SK-N-SH (cell line): ENCODE data around the gene PSMG3. TPM values are rescaled to one million over a fixed set of nuclear protein-coding genes. Genes with fewer than 3 reads are reported as not detected.

Source experiments
- CTCF ChIA-PET: fragments of 300-600, 350-600 bp; formaldehyde crosslinking; extraction: SDS; loops from one replicate; lab custom pipeline; 2021; lab: Yijun Ruan, JAX
- POLR2A ChIA-PET: fragments of 350-600 bp; sonication (Branson Sonifier 250); formaldehyde crosslinking; extraction: SDS; loops from one replicate; lab custom pipeline; 2020; ENCODE audit warnings: antibody characterized with exemption, inconsistent platforms; lab: Yijun Ruan, JAX
- DNase-seq: peaks from one replicate; pipeline ENCODE4 v3.0.0; 2012
- H2AFZ ChIP-seq: fragments of 200-600 bp; sonication (generic); 2 replicates; pipeline ENCODE4 v1.8.1; 2016; ENCODE audit warnings: antibody characterized with exemption, mild to moderate bottlenecking, low read depth
- H3F3A ChIP-seq: fragments of 200-600 bp; sonication (generic); replicated peaks from 2 replicates; pipeline ENCODE3; 2016; ENCODE audit warnings: antibody characterized with exemption, mild to moderate bottlenecking; ENCODE audit not compliant: insufficient read depth
- H3K27ac ChIP-seq, 2 experiments: fragments of 200-500 bp in 1 of 2; fragments of 200-600 bp in 1 of 2; sonication (Bioruptor generic) in 1 of 2; sonication (generic), shearing (Covaris generic) in 1 of 2; 2 replicates each; pipeline versions ENCODE4 v1.5.1 to v1.6.1; 2014 to 2016; ENCODE audit warnings: low read depth in 2 of 2, inconsistent platforms in 1 of 2, low read length in 1 of 2, mild to moderate bottlenecking in 1 of 2, mixed read lengths in 1 of 2
- H3K27me3 ChIP-seq: fragments of 200-600 bp; sonication (generic), shearing (Covaris generic); 2 replicates; pipeline ENCODE4 v1.6.1; 2016; ENCODE audit warnings: mixed run types; ENCODE audit not compliant: insufficient read depth
- H3K36me3 ChIP-seq, 2 experiments: fragments of 200-500 bp in 1 of 2; fragments of 200-600 bp in 1 of 2; sonication (Bioruptor generic) in 1 of 2; sonication (generic) in 1 of 2; replicated peaks in 1 of 2; 2 replicates each; pipeline versions ENCODE3 to v1.5.1; 2014 to 2016; ENCODE audit warnings: low read length in 1 of 2, mild to moderate bottlenecking in 1 of 2; ENCODE audit not compliant: insufficient read depth in 2 of 2, control insufficient read depth in 1 of 2
- H3K4me1 ChIP-seq, 2 experiments: fragments of 200-500 bp in 1 of 2; fragments of 200-600 bp in 1 of 2; sonication (Bioruptor generic) in 1 of 2; sonication (generic), shearing (Covaris generic) in 1 of 2; 2 replicates each; pipeline versions ENCODE4 v1.5.1 to v1.6.1; 2014 to 2016; ENCODE audit warnings: low read depth in 1 of 2, low read length in 1 of 2, mixed run types in 1 of 2; ENCODE audit not compliant: insufficient read depth in 2 of 2, control insufficient read depth in 1 of 2
- H3K4me2 ChIP-seq: fragments of 200-600 bp; sonication (generic), shearing (Covaris generic); 2 replicates; pipeline ENCODE4 v1.6.1; 2017; ENCODE audit warnings: mixed run types
- H3K4me3 ChIP-seq, 2 experiments: fragments of 200-500 bp in 1 of 2; fragments of 200-600 bp in 1 of 2; sonication (Bioruptor generic) in 1 of 2; sonication (generic), shearing (Covaris generic) in 1 of 2; 2 replicates each; pipeline versions ENCODE4 v1.5.1 to v1.8.1; 2014 to 2016; ENCODE audit warnings: low read depth in 2 of 2, inconsistent platforms in 1 of 2, low read length in 1 of 2, mild to moderate bottlenecking in 1 of 2, mixed read lengths in 1 of 2, moderate library complexity in 1 of 2
- H3K79me2 ChIP-seq: fragments of 200-600 bp; sonication (generic); 2 replicates; pipeline ENCODE4 v1.8.1; 2017; ENCODE audit warnings: mild to moderate bottlenecking; ENCODE audit not compliant: insufficient read depth
- H3K9ac ChIP-seq: fragments of 200-600 bp; sonication (generic); 2 replicates; pipeline ENCODE4 v1.6.1; 2017; ENCODE audit warnings: mixed run types
- H3K9me2 ChIP-seq: fragments of 200-600 bp; sonication (generic); 2 replicates; pipeline ENCODE4 v1.6.1; 2017; ENCODE audit warnings: mixed run types
- H3K9me3 ChIP-seq: fragments of 200-600 bp; sonication (generic); 2 replicates; pipeline ENCODE4 v1.6.1; 2017; ENCODE audit warnings: mixed run types, mild to moderate bottlenecking, moderate library complexity
- H4K20me1 ChIP-seq: fragments of 200-600 bp; sonication (generic); 2 replicates; pipeline ENCODE4 v1.6.1; 2017; ENCODE audit warnings: mild to moderate bottlenecking, mixed run types; ENCODE audit not compliant: insufficient read depth
- CHD2 ChIP-seq: fragments of 150-350 bp; IDR thresholded peaks from 2 replicates; pipeline ENCODE4 v1.6.1; 2018; ENCODE audit warnings: low read length; ENCODE audit not compliant: partially characterized antibody
- EP300 ChIP-seq, 2 experiments: IDR thresholded peaks; 2 replicates each; pipeline versions ENCODE4 v1.4.0 to v1.6.1; 2012; ENCODE audit warnings: borderline replicate concordance in 1 of 2, low read depth in 1 of 2, low read length in 1 of 2
- FOSL2 ChIP-seq: IDR thresholded peaks from 2 replicates; pipeline ENCODE4 v1.4.0; 2012; ENCODE audit warnings: low read depth, mild to moderate bottlenecking, moderate library complexity, borderline replicate concordance
- GABPA ChIP-seq: IDR thresholded peaks from 2 replicates; pipeline ENCODE4 v1.4.0; 2012; ENCODE audit warnings: low read depth, mild to moderate bottlenecking
- GATA2 ChIP-seq: sonication (generic); formaldehyde crosslinking; IDR thresholded peaks from 2 replicates; pipeline ENCODE4 v1.5.0; 2020; ENCODE audit warnings: mild to moderate bottlenecking, missing genetic modification reagents
- IRF3 ChIP-seq: fragments of 150-350 bp; IDR thresholded peaks from 2 replicates; pipeline ENCODE4 v1.6.1; 2016; ENCODE audit warnings: mild to moderate bottlenecking, low read depth, low read length
- JUND ChIP-seq: IDR thresholded peaks from 2 replicates; pipeline ENCODE4 v1.4.0; 2012
- MEF2A ChIP-seq: IDR thresholded peaks from 2 replicates; pipeline ENCODE4 v1.4.0; 2012; ENCODE audit warnings: low read depth, borderline replicate concordance
- NFIC ChIP-seq: IDR thresholded peaks from 2 replicates; pipeline ENCODE4 v1.4.0; 2012; ENCODE audit warnings: borderline replicate concordance
- PBX3 ChIP-seq: IDR thresholded peaks from 2 replicates; pipeline ENCODE4; 2012
- SIN3A ChIP-seq: IDR thresholded peaks from 2 replicates; pipeline ENCODE4 v1.6.1; 2012; ENCODE audit warnings: low read depth, mild to moderate bottlenecking, low read length, moderate library complexity, borderline replicate concordance
- SMC3 ChIP-seq: IDR thresholded peaks from 2 replicates; pipeline ENCODE4 v1.6.1; 2012; ENCODE audit warnings: low read depth, low read length, improper control_type of control experiment
- TCF12 ChIP-seq: IDR thresholded peaks from 2 replicates; pipeline ENCODE4 v1.4.0; 2012
- TEAD4 ChIP-seq: IDR thresholded peaks from 2 replicates; pipeline ENCODE4 v1.4.0; 2012; ENCODE audit warnings: mild to moderate bottlenecking, borderline replicate concordance; ENCODE audit not compliant: insufficient read depth
- YY1 ChIP-seq: IDR thresholded peaks from 2 replicates; pipeline ENCODE4 v1.4.0; 2012; ENCODE audit warnings: low read depth, mild to moderate bottlenecking
- WGBS: methylation state at CpG from one replicate; pipeline ENCODE4 v1.1.6; 2017; ENCODE audit warnings: low lambda C conversion rate; 5-methylcytosine and 5-hydroxymethylcytosine counted together
- polyA plus RNA-seq, 3 experiments: library from polyadenylated mRNA; depleted of rRNA; stranded (reverse); fragments of >200 nt; gene quantifications; 2 replicates each; pipeline ENCODE4 v1.2.3, GENCODE V29; 2012
- TF ChIP-seq, protein P1 (sequence below): fragments of 200-600 bp; sonication (generic); IDR thresholded peaks from 2 replicates; pipeline ENCODE4 v1.6.1; 2017; ENCODE audit warnings: antibody characterized with exemption, mild to moderate bottlenecking, moderate library complexity
- TF ChIP-seq, protein P2 (sequence below): fragments of 150-350 bp; IDR thresholded peaks from 2 replicates; pipeline ENCODE4 v1.6.1; 2017; ENCODE audit warnings: antibody characterized with exemption, low read length, low read depth, borderline replicate concordance
- TF ChIP-seq, protein P3 (sequence below): IDR thresholded peaks from 2 replicates; pipeline ENCODE4 v1.4.0; 2012; ENCODE audit warnings: low read depth, borderline replicate concordance
- TF ChIP-seq, protein P4 (sequence below): IDR thresholded peaks from 2 replicates; pipeline ENCODE4 v1.4.0; 2012; ENCODE audit warnings: low read depth, borderline replicate concordance

The PSMG3 gene
- polyA plus RNA-seq, 1 of the 3 experiments (the other 2 are of a cell fraction): 109 TPM

DNA sequence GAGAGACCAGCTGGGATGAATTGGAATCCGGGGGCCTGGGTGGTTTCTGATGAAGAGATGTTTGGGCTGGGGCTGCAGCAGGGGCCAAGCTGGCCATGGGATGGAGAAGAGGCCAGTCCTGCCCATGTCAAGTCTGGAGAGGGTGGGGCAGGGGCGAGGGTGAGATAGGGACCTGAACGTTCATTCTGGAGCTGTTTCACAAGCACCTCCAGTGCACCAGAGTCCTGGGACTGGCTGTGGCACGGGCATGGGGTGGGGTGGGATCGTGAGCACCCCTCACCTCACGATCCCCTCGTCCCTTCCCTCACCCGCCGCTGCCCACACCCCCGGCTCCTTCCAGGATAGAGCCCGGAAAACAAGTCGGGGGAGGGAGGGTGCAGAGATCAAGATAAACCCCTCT lies 25.8 kb upstream of the PSMG3 start:
- no peak overlapping the region for H3K9ac ChIP-seq
- POLR2A ChIA-PET: interaction anchor here (1.0 to 3.3 kb wide), 3 partner anchors 9 to 52 kb away, joined by 4 to 19 read pairs (median 12); no protein-coding TSS in a partner anchor

More for the DNA sequence above, 25.8 kb upstream of the PSMG3 start:
- H3K9me3 ChIP-seq: no peaks in the 10 kb centered on the region
- no peaks in the 10 kb centered on the region for H3F3A ChIP-seq
- no peaks in the 10 kb centered on the region for H3K79me2 ChIP-seq
- peaks cover 0 to 81% of the 10 kb centered on the region in 2 experiments; a peak in 1 of 4 replicates for H3K4me1 ChIP-seq
- H2AFZ ChIP-seq: no peak overlapping the region
- no peak overlapping the region for H3K4me2 ChIP-seq
- peak; percentile 52 for DNase-seq
- no peaks in the 10 kb centered on the region for H3K9me2 ChIP-seq
- TF ChIP-seq SIN3A: no peak
- no peak for TF ChIP-seq JUND
- TF ChIP-seq IRF3: no peak
- TF ChIP-seq, protein P1, sequence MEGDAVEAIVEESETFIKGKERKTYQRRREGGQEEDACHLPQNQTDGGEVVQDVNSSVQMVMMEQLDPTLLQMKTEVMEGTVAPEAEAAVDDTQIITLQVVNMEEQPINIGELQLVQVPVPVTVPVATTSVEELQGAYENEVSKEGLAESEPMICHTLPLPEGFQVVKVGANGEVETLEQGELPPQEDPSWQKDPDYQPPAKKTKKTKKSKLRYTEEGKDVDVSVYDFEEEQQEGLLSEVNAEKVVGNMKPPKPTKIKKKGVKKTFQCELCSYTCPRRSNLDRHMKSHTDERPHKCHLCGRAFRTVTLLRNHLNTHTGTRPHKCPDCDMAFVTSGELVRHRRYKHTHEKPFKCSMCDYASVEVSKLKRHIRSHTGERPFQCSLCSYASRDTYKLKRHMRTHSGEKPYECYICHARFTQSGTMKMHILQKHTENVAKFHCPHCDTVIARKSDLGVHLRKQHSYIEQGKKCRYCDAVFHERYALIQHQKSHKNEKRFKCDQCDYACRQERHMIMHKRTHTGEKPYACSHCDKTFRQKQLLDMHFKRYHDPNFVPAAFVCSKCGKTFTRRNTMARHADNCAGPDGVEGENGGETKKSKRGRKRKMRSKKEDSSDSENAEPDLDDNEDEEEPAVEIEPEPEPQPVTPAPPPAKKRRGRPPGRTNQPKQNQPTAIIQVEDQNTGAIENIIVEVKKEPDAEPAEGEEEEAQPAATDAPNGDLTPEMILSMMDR: no peak
- TF ChIP-seq NFIC: no peak
- no peak for TF ChIP-seq FOSL2
- no peak for TF ChIP-seq GABPA
- TF ChIP-seq YY1: no peak
- TF ChIP-seq, protein P2, sequence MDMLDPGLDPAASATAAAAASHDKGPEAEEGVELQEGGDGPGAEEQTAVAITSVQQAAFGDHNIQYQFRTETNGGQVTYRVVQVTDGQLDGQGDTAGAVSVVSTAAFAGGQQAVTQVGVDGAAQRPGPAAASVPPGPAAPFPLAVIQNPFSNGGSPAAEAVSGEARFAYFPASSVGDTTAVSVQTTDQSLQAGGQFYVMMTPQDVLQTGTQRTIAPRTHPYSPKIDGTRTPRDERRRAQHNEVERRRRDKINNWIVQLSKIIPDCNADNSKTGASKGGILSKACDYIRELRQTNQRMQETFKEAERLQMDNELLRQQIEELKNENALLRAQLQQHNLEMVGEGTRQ: no peak
- no peak for TF ChIP-seq TCF12
- TF ChIP-seq, protein P3, sequence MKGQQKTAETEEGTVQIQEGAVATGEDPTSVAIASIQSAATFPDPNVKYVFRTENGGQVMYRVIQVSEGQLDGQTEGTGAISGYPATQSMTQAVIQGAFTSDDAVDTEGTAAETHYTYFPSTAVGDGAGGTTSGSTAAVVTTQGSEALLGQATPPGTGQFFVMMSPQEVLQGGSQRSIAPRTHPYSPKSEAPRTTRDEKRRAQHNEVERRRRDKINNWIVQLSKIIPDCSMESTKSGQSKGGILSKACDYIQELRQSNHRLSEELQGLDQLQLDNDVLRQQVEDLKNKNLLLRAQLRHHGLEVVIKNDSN: no peak
- no peak for TF ChIP-seq EP300 (IDR thresholded peaks at IDR 0.05; ENCODE audit: borderline replicate concordance in 1 of 2, low read depth in 1 of 2, low read length in 1 of 2)
- no peak for TF ChIP-seq GATA2 (CRISPR knock-in tag)
- TF ChIP-seq PBX3: no peak
- no peak for TF ChIP-seq SMC3
- no peak for TF ChIP-seq TEAD4
- TF ChIP-seq, protein P4, sequence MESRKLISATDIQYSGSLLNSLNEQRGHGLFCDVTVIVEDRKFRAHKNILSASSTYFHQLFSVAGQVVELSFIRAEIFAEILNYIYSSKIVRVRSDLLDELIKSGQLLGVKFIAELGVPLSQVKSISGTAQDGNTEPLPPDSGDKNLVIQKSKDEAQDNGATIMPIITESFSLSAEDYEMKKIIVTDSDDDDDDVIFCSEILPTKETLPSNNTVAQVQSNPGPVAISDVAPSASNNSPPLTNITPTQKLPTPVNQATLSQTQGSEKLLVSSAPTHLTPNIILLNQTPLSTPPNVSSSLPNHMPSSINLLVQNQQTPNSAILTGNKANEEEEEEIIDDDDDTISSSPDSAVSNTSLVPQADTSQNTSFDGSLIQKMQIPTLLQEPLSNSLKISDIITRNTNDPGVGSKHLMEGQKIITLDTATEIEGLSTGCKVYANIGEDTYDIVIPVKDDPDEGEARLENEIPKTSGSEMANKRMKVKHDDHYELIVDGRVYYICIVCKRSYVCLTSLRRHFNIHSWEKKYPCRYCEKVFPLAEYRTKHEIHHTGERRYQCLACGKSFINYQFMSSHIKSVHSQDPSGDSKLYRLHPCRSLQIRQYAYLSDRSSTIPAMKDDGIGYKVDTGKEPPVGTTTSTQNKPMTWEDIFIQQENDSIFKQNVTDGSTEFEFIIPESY: no peak
- no peak for TF ChIP-seq MEF2A
- TF ChIP-seq CHD2: no peak
- TF ChIP-seq, all 33 proteins: peak for 0
- no peaks in the 10 kb centered on the region for H4K20me1 ChIP-seq
- peaks cover 48% of the 10 kb centered on the region for H3K27me3 ChIP-seq
- 43% methylated on average over 9 of the region's 12 CpGs for WGBS
- H3K4me3 ChIP-seq: no peak overlapping the region
- H3K36me3 ChIP-seq: no peaks in the 10 kb centered on the region
- CTCF ChIA-PET: interaction anchor here (0.8 to 4.7 kb wide), 5 partner anchors 10 to 55 kb away, joined by 3 to 19 read pairs (median 8); no protein-coding TSS in a partner anchor
- peak overlapping the region in 1 of 2 experiments; percentile 89; a peak in 2 of 4 replicates for H3K27ac ChIP-seq
